Activated CD8-positive, alpha-beta T cell treated with anti-CD3 and anti-CD28 coated beads for 36 hours (primary cell): Measurements from ENCODE around the gene PNMA8B. TPM values are rescaled to one million over a fixed set of nuclear protein-coding genes. Genes with fewer than 3 reads are reported as not detected.

Experiments used
- ATAC-seq: fragments of 200-7000 bp; cut with Tn5 transposase; one replicate; pipeline ENCODE4 v1.10.0; 2021; ENCODE audit warnings: mild to moderate bottlenecking, moderate library complexity
- CTCF ChIA-PET: fragments of 350-600 bp; sonication (Branson Sonifier 250); formaldehyde crosslinking; loops from one replicate; lab custom pipeline; 2021; ENCODE audit warnings: antibody characterized with exemption; lab: Charles Lee
- POLR2A ChIA-PET: fragments of 350-600 bp; sonication (Branson Sonifier 250); formaldehyde crosslinking; loops from one replicate; lab custom pipeline; 2021; ENCODE audit warnings: antibody characterized with exemption; lab: Charles Lee
- DNase-seq: peaks from one replicate; pipeline ENCODE4 v3.0.0-alpha.2; 2020
- H3K27ac Mint-ChIP-seq: one replicate; pipeline ENCODE4 v1.8.0; 2021; ENCODE audit warnings: mild to moderate bottlenecking, mixed read lengths
- H3K27me3 Mint-ChIP-seq: one replicate; pipeline ENCODE4 v1.8.0; 2021; ENCODE audit warnings: mixed read lengths
- H3K36me3 Mint-ChIP-seq: one replicate; pipeline ENCODE4 v1.8.0; 2021; ENCODE audit warnings: low read depth, mixed read lengths
- H3K4me1 Mint-ChIP-seq: one replicate; pipeline ENCODE4 v1.8.0; 2021; ENCODE audit warnings: low read depth, mixed read lengths
- H3K4me3 Mint-ChIP-seq: one replicate; pipeline ENCODE4 v1.8.0; 2021; ENCODE audit warnings: mild to moderate bottlenecking, moderate library complexity, mixed read lengths
- H3K9me3 Mint-ChIP-seq: one replicate; pipeline ENCODE4 v1.8.0; 2021; ENCODE audit warnings: mixed read lengths
- CTCF ChIP-seq: fragments of 200-600 bp; IDR thresholded peaks from one replicate; pipeline ENCODE4 v1.8.0; 2022; ENCODE audit warnings: antibody characterized with exemption, mild to moderate bottlenecking
- intact Hi-C: fragments of 100-400 bp; cut with micrococcal nuclease; formaldehyde crosslinking; loops from one replicate; pipeline ENCODE4 v1.10.0; 2022
- total RNA-seq, 2 experiments: library from RNA; stranded (reverse); gene quantifications; one replicate each; pipeline ENCODE4 v1.2.3, GENCODE V29; 2021

PNMA8B gene
- total RNA-seq, 2 experiments from 2014 or later = not detected

- Mint-ChIP-seq H3K27me3 (peaks cover 38% of the 10 kb centered on the region), H3K36me3 (no peaks in the 10 kb centered on the region)
Measured at GRCh38 chr19:46478356-46478986, 17.2 kb downstream of the PNMA8B start.

GRCh38 chr19:46475986-46476385 lies 19.7 kb downstream of the PNMA8B start:
- H3K4me3 Mint-ChIP-seq = no peak overlapping the region
- H3K27ac Mint-ChIP-seq = no peak overlapping the region
- no peaks in the 10 kb centered on the region for H3K36me3 Mint-ChIP-seq
- no peaks in the 10 kb centered on the region for H3K9me3 Mint-ChIP-seq
- POLR2A ChIA-PET = no interaction called here
- intact Hi-C loops = no loop called here
- ATAC-seq (no peak), DNase-seq (no peak)
- no peak for TF ChIP-seq CTCF
- peaks cover 42% of the 10 kb centered on the region for H3K27me3 Mint-ChIP-seq
- peaks cover 3% of the 10 kb centered on the region for H3K4me1 Mint-ChIP-seq
- CTCF ChIA-PET = interaction anchor here (0.6 kb wide), 1 partner anchor 30 kb away, joined by 3 read pairs; no protein-coding TSS in a partner anchor

More at GRCh38 chr19:46478356-46478986, 17.2 kb downstream of the PNMA8B start:
- no peak overlapping the region for H3K4me3 Mint-ChIP-seq
- POLR2A ChIA-PET = no interaction called here
- intact Hi-C loops = no loop called here
- TF ChIP-seq CTCF = no peak
- H3K27ac Mint-ChIP-seq = no peak overlapping the region
- no peaks in the 10 kb centered on the region for H3K9me3 Mint-ChIP-seq
- peak; percentile 68 for ATAC-seq
- H3K4me1 Mint-ChIP-seq = peaks cover 3% of the 10 kb centered on the region
- CTCF ChIA-PET = interaction anchor here (1.2 kb wide), 1 partner anchor 59 kb away, joined by 4 read pairs; no protein-coding TSS in a partner anchor
- DNase-seq = peak; percentile 27

GRCh38 chr19:46474211-46474610 lies 21.5 kb downstream of the PNMA8B start:
- CTCF ChIA-PET = interaction anchor here (0.7 to 1.8 kb wide), 3 partner anchors 8 to 72 kb away, joined by 3 to 6 read pairs (median 3); no protein-coding TSS in a partner anchor
- Mint-ChIP-seq H3K27me3 (peaks cover 44% of the 10 kb centered on the region), H3K9me3 (no peaks in the 10 kb centered on the region), H3K36me3 (no peaks in the 10 kb centered on the region), H3K27ac (no peak overlapping the region), H3K4me1 (peaks cover 3% of the 10 kb centered on the region), H3K4me3 (no peak overlapping the region)
- TF ChIP-seq CTCF = no peak
- DNase-seq (no peak), ATAC-seq (no peak)
- POLR2A ChIA-PET = no interaction called here
- intact Hi-C loops = no loop called here

GRCh38 chr19:46472592-46472991 lies 23.1 kb downstream of the PNMA8B start:
- H3K36me3 Mint-ChIP-seq = no peaks in the 10 kb centered on the region
- no peak for TF ChIP-seq CTCF
- intact Hi-C loops = no loop called here
- peaks cover 39% of the 10 kb centered on the region for H3K27me3 Mint-ChIP-seq
- no peak overlapping the region for H3K4me3 Mint-ChIP-seq
- no peaks in the 10 kb centered on the region for H3K4me1 Mint-ChIP-seq
- POLR2A ChIA-PET = no interaction called here
- H3K9me3 Mint-ChIP-seq = no peaks in the 10 kb centered on the region
- ATAC-seq (no peak), DNase-seq (no peak)
- H3K27ac Mint-ChIP-seq = no peak overlapping the region
- CTCF ChIA-PET = interaction anchor here (1.3 to 1.8 kb wide), 3 partner anchors 10 to 77 kb away, joined by 3 to 6 read pairs (median 5); no protein-coding TSS in a partner anchor

- POLR2A ChIA-PET = no interaction called here
- Mint-ChIP-seq H3K4me3 (no peak overlapping the region), H3K9me3 (no peaks in the 10 kb centered on the region), H3K36me3 (no peaks in the 10 kb centered on the region), H3K27me3 (peaks cover 41% of the 10 kb centered on the region), H3K27ac (no peak overlapping the region), H3K4me1 (no peaks in the 10 kb centered on the region)
- ATAC-seq (no peak), DNase-seq (no peak)
- CTCF ChIA-PET = no interaction called here
- intact Hi-C loops = no loop called here
- TF ChIP-seq CTCF = no peak
Measured at GRCh38 chr19:46471811-46472543, 23.7 kb downstream of the PNMA8B start.
